Adipose tissue (tissue), 3 donors: ENCODE data around the gene GPNMB. TPM values are rescaled to one million over a fixed set of nuclear protein-coding genes. Genes with fewer than 3 reads are reported as not detected.
"Not testable (repeated sequence)": the region's sequence is repeated elsewhere in the genome, so short reads cannot be mapped to it uniquely, and the experiment has no call there.

ENCODE experiments used
- H3K27ac ChIP-seq: one replicate; pipeline ENCODE4 v1.5.1; 2013; ENCODE audit warnings: low read depth, low read length
- WGBS, 3 donors: extraction: QIAGEN DNeasy Blood & Tissue Kit; methylation state at CpG; one replicate each; pipeline ENCODE4 v1.1.7; 2013; 5-methylcytosine and 5-hydroxymethylcytosine counted together
- polyA plus RNA-seq, 3 donors: library from polyadenylated mRNA; stranded (reverse); fragments of 200-250 nt; gene quantifications; one replicate each; pipeline ENCODE4 v1.2.3, GENCODE V29; 2013
- donor health status: healthy with polysubstance abuse.
- donor health status: Bipolar disorder and iron deficiency.
- donor health status: healthy.

Gene GPNMB
- polyA plus RNA-seq, 3 donors, result 4.8 to 59.2 (median 41.1) TPM

DNA sequence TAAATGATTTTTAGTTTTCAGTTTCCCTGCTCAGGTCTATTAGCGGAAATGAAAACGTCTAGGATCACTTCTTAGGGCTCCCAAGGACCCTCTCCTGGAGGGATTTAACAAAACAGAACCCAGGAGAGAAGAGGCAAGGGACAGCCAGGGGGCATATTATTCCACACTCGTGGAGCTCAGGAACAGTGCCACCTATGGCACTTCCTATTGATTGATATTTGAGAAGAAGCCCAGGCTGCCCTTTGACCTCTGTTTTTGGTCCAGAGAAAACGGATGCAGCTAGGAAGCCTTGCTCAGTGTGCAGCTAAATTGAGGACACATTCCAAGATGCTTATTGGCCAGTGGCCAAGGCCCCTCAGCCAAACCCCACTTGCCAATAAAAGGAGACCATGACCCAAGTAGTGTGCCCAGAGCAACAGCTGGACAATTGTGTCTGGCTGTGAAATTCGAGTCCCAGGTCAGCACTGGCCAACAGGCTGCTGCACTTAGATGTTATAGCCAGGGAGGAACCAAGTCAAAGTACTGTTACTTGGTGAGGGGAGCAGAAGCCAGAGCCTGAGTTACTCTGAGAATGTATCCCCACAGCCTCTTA, 24.0 kb upstream of the GPNMB start:
- H3K27ac ChIP-seq, result no peak overlapping the region
- WGBS, 3 donors, result 42 to 55% (median 47%) methylated on average over 5 of the region's 5 CpGs

DNA sequence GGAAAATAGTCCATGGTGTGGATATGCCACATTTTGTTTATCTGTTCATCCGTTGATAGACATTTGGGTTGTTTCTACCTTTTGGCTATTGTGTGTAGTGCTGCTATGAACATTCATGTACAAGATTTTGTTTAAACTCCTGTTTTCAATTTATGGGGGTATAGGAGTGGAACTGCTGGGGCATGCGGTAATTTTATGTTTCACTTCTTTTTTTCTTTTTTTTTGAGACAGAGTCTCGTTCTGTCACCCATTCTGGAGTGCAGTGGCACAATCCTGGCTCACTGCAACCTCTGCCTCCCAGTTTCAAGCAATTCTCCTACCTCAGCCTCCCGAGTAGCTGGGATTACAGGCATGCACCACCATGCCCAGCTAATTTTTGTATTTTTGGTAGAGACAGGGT, 22.2 kb upstream of the GPNMB start:
- 88 to 92% (median 89%) methylated on average over 4 of the region's 4 CpGs for WGBS, 3 donors
- not testable (repeated sequence) for H3K27ac ChIP-seq

GRCh38 chr7:23226844-23227450, 19.6 kb upstream of the GPNMB start:
- 78 to 79% (median 79%) methylated on average over 4 of the region's 4 CpGs for WGBS, 3 donors
- H3K27ac ChIP-seq, result no peak overlapping the region

GRCh38 chr7:23228412-23228811, 18.2 kb upstream of the GPNMB start:
- no peak overlapping the region for H3K27ac ChIP-seq
- 86 to 99% (median 97%) methylated on average over 2 of the region's 2 CpGs for WGBS, 3 donors

GRCh38 chr7:23230641-23231101, 15.9 kb upstream of the GPNMB start:
- H3K27ac ChIP-seq, result no peak overlapping the region
- 73 to 76% (median 76%) methylated on average over 6 of the region's 6 CpGs for WGBS, 3 donors

DNA sequence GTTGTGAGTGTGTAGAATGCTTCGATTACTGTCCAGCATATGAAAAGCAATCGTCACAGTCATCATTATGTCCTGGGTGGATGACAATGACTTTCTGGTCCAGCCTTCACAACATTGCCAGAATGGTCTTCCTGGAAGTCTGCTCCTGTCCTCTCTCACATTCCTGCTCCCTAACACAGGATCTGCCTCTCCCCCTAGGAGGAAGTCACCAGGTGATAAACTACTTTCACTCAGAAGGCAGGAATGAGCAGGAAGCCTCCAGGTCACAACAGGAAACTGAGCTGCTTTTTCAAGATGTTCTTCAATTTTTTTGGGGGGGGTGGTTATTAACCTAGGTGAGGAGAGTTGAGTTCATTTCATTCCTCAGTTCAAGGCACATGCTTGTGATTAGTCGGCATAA, 13.6 kb upstream of the GPNMB start:
- 85 to 90% (median 86%) methylated on average over 3 of the region's 3 CpGs for WGBS, 3 donors
- no peak overlapping the region for H3K27ac ChIP-seq

GRCh38 chr7:23234569-23235296, 11.8 kb upstream of the GPNMB start:
- H3K27ac ChIP-seq, result no peak overlapping the region
- WGBS, 3 donors, result 72 to 80% (median 75%) methylated on average over 9 of the region's 9 CpGs

DNA sequence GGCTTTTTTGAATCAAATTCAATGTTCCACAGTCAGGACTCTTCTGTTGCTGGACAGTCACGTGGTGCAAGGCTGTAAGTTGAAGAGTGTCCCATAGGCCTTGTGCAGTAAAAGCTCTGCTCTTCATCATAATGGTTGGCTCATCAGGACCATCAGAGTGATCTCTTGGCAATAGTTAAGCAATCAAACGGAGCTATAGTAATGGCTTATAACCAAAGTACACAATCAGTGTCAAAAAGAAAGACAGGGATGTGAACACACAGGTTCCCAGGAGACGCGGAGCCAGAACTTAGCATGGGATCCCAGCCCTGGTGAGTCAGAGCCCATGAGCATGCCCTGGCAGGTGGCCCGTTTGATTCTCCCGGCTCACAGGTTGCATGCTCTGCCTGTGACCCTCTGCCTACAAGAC, 10.8 kb upstream of the GPNMB start:
- H3K27ac ChIP-seq, result no peak overlapping the region
- WGBS, 3 donors, result 70 to 77% (median 75%) methylated on average over 6 of the region's 6 CpGs

DNA sequence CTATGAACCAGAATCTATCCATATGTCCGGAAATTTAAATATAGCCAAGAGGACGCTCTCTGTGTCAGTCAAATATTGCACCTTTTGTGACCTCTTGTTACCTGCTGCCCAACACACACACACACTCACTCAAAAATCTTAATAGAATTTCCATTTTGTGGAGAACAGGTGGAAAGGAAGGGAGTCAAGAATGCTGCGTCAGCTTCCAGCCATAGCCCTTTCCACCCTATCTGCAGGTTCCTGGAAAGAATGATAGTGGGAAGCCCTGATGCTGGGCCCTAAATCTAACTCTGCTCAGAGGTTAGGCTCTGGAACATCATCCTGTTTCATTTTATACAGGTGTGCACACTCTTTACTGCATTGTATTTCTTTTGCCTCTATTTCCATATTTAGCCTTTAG, 9.6 kb upstream of the GPNMB start:
- WGBS, 3 donors, result 91 to 97% (median 95%) methylated on average over 3 of the region's 3 CpGs
- H3K27ac ChIP-seq, result no peak overlapping the region

DNA sequence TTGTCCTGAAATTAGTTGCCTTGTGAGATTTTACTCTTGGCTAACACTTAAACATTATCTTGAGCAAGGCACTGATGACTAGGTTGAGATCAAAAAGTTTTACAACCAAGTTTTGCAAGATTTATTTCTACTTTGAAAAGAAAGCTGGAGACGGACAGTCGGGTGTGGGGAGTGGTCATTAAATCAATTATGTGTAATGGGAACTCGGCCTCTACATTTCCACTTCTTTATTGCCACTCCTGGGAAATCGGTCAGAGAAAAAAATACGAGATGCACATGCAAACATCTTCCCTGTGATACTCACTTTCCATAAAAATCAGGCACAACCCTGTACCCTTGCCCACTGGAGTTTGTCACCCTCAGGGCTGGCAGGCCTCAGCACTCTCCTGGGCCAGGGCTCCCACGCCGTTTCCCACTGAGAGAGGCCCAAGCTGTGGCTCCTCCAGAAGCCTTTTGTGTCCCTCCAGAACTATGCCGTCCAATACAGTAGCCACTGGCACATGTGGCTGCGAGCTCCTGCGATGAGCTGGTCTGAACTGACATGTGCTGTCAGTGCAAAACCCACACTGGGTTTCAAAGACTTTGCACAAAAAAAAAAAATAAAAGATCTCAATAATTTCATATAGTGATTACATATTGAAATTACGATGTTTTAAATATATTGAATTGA, 7.5 kb upstream of the GPNMB start:
- WGBS, 3 donors, result 88 to 93% (median 88%) methylated on average over 11 of the region's 11 CpGs
- H3K27ac ChIP-seq, result no peak overlapping the region

GRCh38 chr7:23239698-23240097, 6.9 kb upstream of the GPNMB start:
- H3K27ac ChIP-seq, result no peak overlapping the region
- 82 to 84% (median 82%) methylated on average over 5 of the region's 5 CpGs for WGBS, 3 donors

GRCh38 chr7:23242321-23242720, 4.3 kb upstream of the GPNMB start:
- 50 to 69% (median 55%) methylated on average over 3 of the region's 3 CpGs for WGBS, 3 donors

DNA sequence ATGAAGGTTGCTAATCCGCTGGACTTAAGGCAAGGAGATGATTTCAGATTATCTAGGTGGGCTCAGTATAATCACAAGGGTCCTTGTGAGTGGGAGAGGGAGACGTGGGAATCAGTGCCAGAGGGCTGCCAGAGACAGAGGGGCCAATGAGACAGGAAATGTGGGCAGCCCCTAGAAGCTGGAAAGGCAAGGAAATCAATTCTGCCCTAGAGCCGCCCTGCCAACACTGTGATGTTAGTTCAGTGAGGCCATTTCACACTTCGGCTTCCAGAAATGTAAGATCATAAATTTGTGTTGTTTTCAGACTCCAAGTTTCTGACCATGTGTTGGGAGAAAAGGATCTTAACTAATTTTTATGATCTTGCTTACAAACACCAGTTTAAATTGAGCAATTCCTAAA, 3.6 kb upstream of the GPNMB start:
- no peak overlapping the region for H3K27ac ChIP-seq

More at GRCh38 chr7:23242321-23242720, 4.3 kb upstream of the GPNMB start:
- H3K27ac ChIP-seq, result no peak overlapping the region

DNA sequence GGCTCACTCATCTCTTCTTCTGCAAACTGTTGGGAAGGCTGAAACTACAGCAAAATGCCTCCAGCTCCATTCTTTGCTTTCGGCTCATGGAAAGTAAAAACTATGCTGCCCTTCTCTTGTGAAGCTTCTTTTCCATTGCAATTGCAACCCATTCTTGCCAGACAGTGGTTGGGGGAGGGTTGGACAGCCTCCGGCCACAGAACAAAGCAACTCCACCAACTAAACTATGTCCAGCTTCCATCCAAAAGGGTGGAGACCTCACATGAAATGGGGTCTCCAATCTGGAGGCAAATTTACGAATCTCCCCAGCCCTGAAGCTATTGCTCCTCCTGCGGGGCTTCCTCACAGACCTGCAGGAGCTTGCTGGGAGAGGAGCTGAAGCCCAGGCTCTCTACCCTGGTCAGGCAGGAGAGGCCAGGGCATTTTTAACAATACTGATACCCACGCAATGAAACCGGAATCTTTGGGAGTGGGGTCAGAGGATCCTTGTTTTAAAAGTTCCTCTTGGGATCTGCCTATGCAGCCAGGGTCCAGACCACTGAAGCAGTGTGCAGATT, 549 bp downstream of the GPNMB start:
- WGBS, 3 donors, result 45 to 80% (median 51%) methylated on average over 6 of the region's 6 CpGs
- H3K27ac ChIP-seq, result no peak overlapping the region

More for the DNA sequence above, 3.6 kb upstream of the GPNMB start:
- WGBS, 3 donors, result 62 to 71% (median 67%) methylated on average over 4 of the region's 4 CpGs

DNA sequence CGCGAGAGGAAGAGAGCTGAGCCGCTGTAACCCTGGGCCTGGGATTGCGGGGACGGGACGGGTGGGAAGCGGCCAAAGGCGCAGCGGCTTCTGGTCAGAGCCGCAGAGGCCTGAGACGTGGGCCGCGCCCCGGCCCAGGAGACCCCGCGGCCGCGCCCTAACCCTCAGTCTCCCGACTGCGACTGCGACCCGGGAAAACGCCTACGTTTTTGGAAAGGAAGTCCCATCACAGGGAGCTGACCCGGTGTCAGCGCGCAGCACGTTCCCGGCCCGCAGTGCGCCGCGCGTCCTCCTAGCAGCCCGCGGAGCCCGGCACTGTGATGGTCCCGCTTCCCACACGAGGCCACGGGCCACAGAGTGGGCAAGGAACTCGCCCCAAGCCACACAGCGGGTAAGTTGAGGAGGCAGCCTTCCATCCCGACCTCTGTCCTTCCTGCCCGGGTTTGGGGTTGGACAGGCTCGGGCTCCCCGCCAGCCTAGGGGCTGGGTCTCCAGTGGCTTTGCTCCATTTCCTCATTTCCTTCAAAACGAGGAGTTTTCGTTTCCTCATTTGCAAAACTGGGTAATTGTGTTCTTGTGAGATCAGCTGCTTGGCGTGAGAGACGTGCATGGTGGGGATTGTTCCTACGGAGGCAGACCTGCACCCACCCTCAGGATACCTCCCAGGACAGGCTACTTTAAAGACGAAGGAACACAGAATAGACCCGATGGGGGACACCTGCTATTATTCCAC, 1.2 kb downstream of the GPNMB start:
- WGBS, 3 donors, result 4 to 26% (median 4%) methylated on average over 52 to 53 of the region's 53 CpGs
- no peak overlapping the region for H3K27ac ChIP-seq

- no peak overlapping the region for H3K27ac ChIP-seq
Measured at GRCh38 chr7:23249486-23249885, 2.9 kb downstream of the GPNMB start.

DNA sequence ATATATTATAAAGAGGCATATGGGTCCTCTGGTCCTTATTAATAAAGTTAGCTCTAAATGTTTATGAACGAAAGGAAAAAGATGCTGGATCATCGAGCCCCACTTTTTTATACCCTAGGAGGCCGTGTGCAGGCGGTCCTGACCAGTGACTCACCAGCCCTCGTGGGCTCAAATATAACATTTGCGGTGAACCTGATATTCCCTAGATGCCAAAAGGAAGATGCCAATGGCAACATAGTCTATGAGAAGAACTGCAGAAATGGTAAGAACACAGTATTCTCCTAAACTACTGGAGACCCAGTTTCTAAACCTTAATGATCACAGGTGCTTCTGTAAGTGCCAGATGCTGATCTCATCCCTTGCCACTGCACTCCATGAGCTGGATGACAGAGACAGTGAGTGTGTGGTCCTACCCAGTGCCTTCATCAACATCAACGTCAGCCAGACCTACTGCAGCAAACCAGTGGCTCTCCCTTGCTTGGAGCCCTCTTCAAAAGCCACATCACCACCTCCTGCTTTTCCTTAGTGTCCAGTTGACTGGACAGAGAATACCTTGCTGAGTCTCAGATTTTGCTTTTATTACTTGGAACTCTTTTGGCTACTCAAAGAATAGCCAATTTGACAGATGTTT, 7.6 kb downstream of the GPNMB start:
- 82 to 92% (median 87%) methylated on average over 7 of the region's 7 CpGs for WGBS, 3 donors
- H3K27ac ChIP-seq, result no peak overlapping the region

GRCh38 chr7:23256731-23257130, 10.2 kb downstream of the GPNMB start:
- WGBS, 3 donors, result 79 to 90% (median 84%) methylated on average over 7 of the region's 7 CpGs
- H3K27ac ChIP-seq, result no peak overlapping the region
